Natural killer cell (primary cell): ENCODE results near the gene PRR5L. TPM values are rescaled to one million over a fixed set of nuclear protein-coding genes. Genes with fewer than 3 reads are reported as not detected.
A peak's percentile ranks its signal among the peaks of the same experiment; 100 is the strongest.
"Not testable (repeated sequence)": the region's sequence is repeated elsewhere in the genome, so short reads cannot be mapped to it uniquely, and the experiment has no call there.

Source experiments
- ATAC-seq, 3 donors: fragments of 150-1000 bp in 2 of 3; fragments of 200-7000 bp in 1 of 3; cut with Tn5 transposase; 1 replicate in 1 of 3; 2 replicates in 2 of 3; pipeline ENCODE4 v1.10.0; 2021; ENCODE audit warnings: mild to moderate bottlenecking in 2 of 3, moderate library complexity in 2 of 3
- DNase-seq, 2 donors: peaks; one replicate each; pipeline versions ENCODE4 v3.0.0 to v3.0.0-alpha.2; 2013 to 2021; ENCODE audit warnings: mixed read lengths in 1 of 2
- H3K27ac ChIP-seq: one replicate; pipeline ENCODE4 v1.5.1; 2013; ENCODE audit warnings: mild to moderate bottlenecking, low read length
- H3K27me3 ChIP-seq: one replicate; pipeline ENCODE4 v1.6.1; 2013; ENCODE audit warnings: low read length; ENCODE audit not compliant: control insufficient read depth, insufficient read depth
- H3K36me3 ChIP-seq: one replicate; pipeline ENCODE4 v1.6.1; 2013; ENCODE audit warnings: low read length; ENCODE audit not compliant: control insufficient read depth, insufficient read depth
- H3K4me1 ChIP-seq: one replicate; pipeline ENCODE4 v1.6.1; 2013; ENCODE audit warnings: low read length; ENCODE audit not compliant: control insufficient read depth, insufficient read depth
- H3K4me3 ChIP-seq: one replicate; pipeline ENCODE4 v1.5.1; 2013; ENCODE audit warnings: low read length
- H3K9me3 ChIP-seq: one replicate; pipeline ENCODE4 v1.6.1; 2013; ENCODE audit warnings: low read length; ENCODE audit not compliant: control insufficient read depth, insufficient read depth
- H3K27ac Mint-ChIP-seq, 2 donors: one replicate each; pipeline ENCODE4 v1.8.0; 2022; ENCODE audit warnings: mild to moderate bottlenecking in 2 of 2, mixed read lengths in 2 of 2, moderate library complexity in 1 of 2
- H3K27me3 Mint-ChIP-seq, 2 donors: one replicate each; pipeline ENCODE4 v1.8.0; 2022; ENCODE audit warnings: low read depth in 2 of 2, mixed read lengths in 2 of 2
- H3K36me3 Mint-ChIP-seq: one replicate; pipeline ENCODE4 v1.8.0; 2022; ENCODE audit warnings: mixed read lengths
- H3K4me1 Mint-ChIP-seq, 2 donors: one replicate each; pipeline ENCODE4 v1.8.0; 2022; ENCODE audit warnings: mixed read lengths in 2 of 2
- H3K4me3 Mint-ChIP-seq: one replicate; pipeline ENCODE4 v1.8.0; 2022; ENCODE audit warnings: mild to moderate bottlenecking, moderate library complexity, mixed read lengths
- H3K9me3 Mint-ChIP-seq, 2 donors: one replicate each; pipeline ENCODE4 v1.8.0; 2022; ENCODE audit warnings: mixed read lengths in 2 of 2
- WGBS: methylation state at CpG from one replicate; pipeline ENCODE4 v1.1.7; 2013; ENCODE audit warnings: missing lambda C conversion rate; ENCODE audit not compliant: insufficient coverage; 5-methylcytosine and 5-hydroxymethylcytosine counted together
- intact Hi-C: fragments of 100-400 bp; cut with micrococcal nuclease; formaldehyde crosslinking; loops from one replicate; pipeline ENCODE4 v1.14.2; 2022
- total RNA-seq, 4 donors: library from RNA; stranded (reverse); fragments of 120-200 nt in 1 of 4; gene quantifications; one replicate each; pipeline versions ENCODE4 v1.2.3 to v1.2.4, GENCODE V29; 2013 to 2022
- TF ChIP-seq, protein P1 (sequence below): fragments of 200-600 bp; IDR thresholded peaks from one replicate; pipeline ENCODE4 v1.8.0; 2022; ENCODE audit warnings: antibody characterized with exemption

Gene PRR5L
- total RNA-seq, 3 donors from 2014 or later (not counting 1 experiment from before 2014, with no cell fraction given), result 128 to 367 (median 303) TPM

GRCh38 chr11:36509694-36510593 is 213.9 kb downstream of the PRR5L start, which contains the start of gene TRAF6:
TRAF6 (minus strand) TSS chr11:36510272; CDS start chr11:36501515, 8,757 bp downstream.
- Mint-ChIP-seq H3K4me3 (peak within 1 kb of the TSS; percentile 99), H3K9me3 (no peaks in the 10 kb centered on the region), H3K27ac (peak within 1 kb of the TSS; percentile 91 to 94), H3K27me3 (peaks cover 3 to 11% of the 10 kb centered on the region in 2 donors), H3K36me3 (no peaks in the 10 kb centered on the region), H3K4me1 (peaks cover 38 to 41% of the 10 kb centered on the region in 2 donors)
- intact Hi-C loops, result loop anchor here (1.0 kb wide), 1 partner anchor 218 kb away; no protein-coding TSS in a partner anchor
- under 1% methylated on average over 81 of the region's 81 CpGs for WGBS
- ATAC-seq (peak; percentile 93 to 97 (median 96)), DNase-seq (peak; percentile 91 to 94)
- peak within 1 kb of the TSS; percentile 75 for H3K4me3 ChIP-seq
- H3K9me3 ChIP-seq, result no peaks in the 10 kb centered on the region
- no peaks in the 10 kb centered on the region for H3K27me3 ChIP-seq
- H3K4me1 ChIP-seq, result peaks cover 14% of the 10 kb centered on the region
- H3K36me3 ChIP-seq, result no peaks in the 10 kb centered on the region
- TF ChIP-seq, protein P1, sequence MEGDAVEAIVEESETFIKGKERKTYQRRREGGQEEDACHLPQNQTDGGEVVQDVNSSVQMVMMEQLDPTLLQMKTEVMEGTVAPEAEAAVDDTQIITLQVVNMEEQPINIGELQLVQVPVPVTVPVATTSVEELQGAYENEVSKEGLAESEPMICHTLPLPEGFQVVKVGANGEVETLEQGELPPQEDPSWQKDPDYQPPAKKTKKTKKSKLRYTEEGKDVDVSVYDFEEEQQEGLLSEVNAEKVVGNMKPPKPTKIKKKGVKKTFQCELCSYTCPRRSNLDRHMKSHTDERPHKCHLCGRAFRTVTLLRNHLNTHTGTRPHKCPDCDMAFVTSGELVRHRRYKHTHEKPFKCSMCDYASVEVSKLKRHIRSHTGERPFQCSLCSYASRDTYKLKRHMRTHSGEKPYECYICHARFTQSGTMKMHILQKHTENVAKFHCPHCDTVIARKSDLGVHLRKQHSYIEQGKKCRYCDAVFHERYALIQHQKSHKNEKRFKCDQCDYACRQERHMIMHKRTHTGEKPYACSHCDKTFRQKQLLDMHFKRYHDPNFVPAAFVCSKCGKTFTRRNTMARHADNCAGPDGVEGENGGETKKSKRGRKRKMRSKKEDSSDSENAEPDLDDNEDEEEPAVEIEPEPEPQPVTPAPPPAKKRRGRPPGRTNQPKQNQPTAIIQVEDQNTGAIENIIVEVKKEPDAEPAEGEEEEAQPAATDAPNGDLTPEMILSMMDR, result peak; percentile 99
- H3K27ac ChIP-seq, result peak within 1 kb of the TSS; percentile 70

GRCh38 chr11:36510594-36510942 is 214.5 kb downstream of the PRR5L start:
- Mint-ChIP-seq H3K4me3 (peak overlapping the region; percentile 99), H3K4me1 (peaks cover 32 to 35% of the 10 kb centered on the region in 2 donors), H3K36me3 (no peaks in the 10 kb centered on the region), H3K27ac (peak overlapping the region; percentile 91 to 94), H3K27me3 (peaks cover 3 to 14% of the 10 kb centered on the region in 2 donors), H3K9me3 (no peaks in the 10 kb centered on the region)
- TF ChIP-seq, protein P1, result no peak
- WGBS, result 13% methylated on average over 8 of the region's 8 CpGs
- DNase-seq, result no peak
- Histone ChIP-seq H3K36me3 (no peaks in the 10 kb centered on the region), H3K4me3 (peak overlapping the region; percentile 75), H3K9me3 (no peaks in the 10 kb centered on the region), H3K27ac (peak overlapping the region; percentile 70), H3K4me1 (peaks cover 14% of the 10 kb centered on the region), H3K27me3 (no peaks in the 10 kb centered on the region)
- intact Hi-C loops, result loop anchor here (1.0 kb wide), 1 partner anchor 218 kb away; no protein-coding TSS in a partner anchor
- ATAC-seq, result no peak

- H3K36me3 ChIP-seq, H3K4me3 ChIP-seq, H3K9me3 Mint-ChIP-seq, H3K27ac ChIP-seq, intact Hi-C loops, H3K27me3 ChIP-seq, DNase-seq, H3K9me3 ChIP-seq, ATAC-seq, H3K36me3 Mint-ChIP-seq: not testable (repeated sequence)
- peaks cover 14% of the 10 kb centered on the region for H3K4me1 ChIP-seq
- H3K4me3 Mint-ChIP-seq, result peak overlapping the region; percentile 99
- H3K4me1 Mint-ChIP-seq, result peaks cover 27 to 32% of the 10 kb centered on the region in 2 donors
- 92% methylated on average over 1 of the region's 2 CpGs for WGBS
- H3K27ac Mint-ChIP-seq, result peak overlapping the region; percentile 91 to 94
- H3K27me3 Mint-ChIP-seq, result peaks cover 3 to 14% of the 10 kb centered on the region in 2 donors
Observed at GRCh38 chr11:36511062-36511461, 215.0 kb downstream of the PRR5L start.

GRCh38 chr11:36512016-36512415 is 215.9 kb downstream of the PRR5L start:
- peaks cover 3 to 14% of the 10 kb centered on the region in 2 donors for H3K27me3 Mint-ChIP-seq
- no peak overlapping the region for H3K27ac ChIP-seq
- peaks cover 24 to 32% of the 10 kb centered on the region in 2 donors for H3K4me1 Mint-ChIP-seq
- WGBS, result 79% methylated on average over 5 of the region's 5 CpGs
- no peaks in the 10 kb centered on the region for H3K9me3 Mint-ChIP-seq
- no peaks in the 10 kb centered on the region for H3K9me3 ChIP-seq
- no peaks in the 10 kb centered on the region for H3K27me3 ChIP-seq
- no peak for DNase-seq
- H3K36me3 Mint-ChIP-seq, result no peaks in the 10 kb centered on the region
- intact Hi-C loops, result no loop called here
- H3K4me1 ChIP-seq, result peaks cover 14% of the 10 kb centered on the region
- no peak overlapping the region for H3K27ac Mint-ChIP-seq
- H3K4me3 ChIP-seq, result no peak overlapping the region
- TF ChIP-seq, protein P1, result no peak
- ATAC-seq, result no peak
- H3K36me3 ChIP-seq, result no peaks in the 10 kb centered on the region
- peak overlapping the region; percentile 47 for H3K4me3 Mint-ChIP-seq
